ENCODE measurements around the gene IVL.

Gene IVL

DNA sequence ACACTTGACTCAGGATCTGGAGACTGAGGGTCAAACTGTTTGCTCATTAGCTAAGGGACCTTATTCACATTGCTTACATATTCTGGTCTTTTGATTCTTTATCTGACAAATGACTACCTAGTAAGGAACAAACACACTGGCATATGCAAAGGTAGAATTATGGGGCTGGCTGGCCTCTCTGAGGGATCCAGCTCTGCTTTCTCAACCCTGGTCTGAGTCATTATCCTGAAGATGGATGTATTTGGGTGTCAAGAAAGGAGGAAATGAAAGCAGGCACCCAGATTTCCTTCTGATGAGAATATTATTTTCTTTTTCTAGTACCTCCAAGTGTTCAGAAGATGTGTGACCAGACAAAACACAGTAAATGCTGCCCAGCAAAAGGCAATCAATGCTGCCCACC, 24.3 kb upstream of the IVL start:
- peaks cover 8% of the 10 kb centered on the region for H3K27me3 Mint-ChIP-seq
- no peak overlapping the region for H3K27ac Mint-ChIP-seq
- no peak for ATAC-seq
- no peaks in the 10 kb centered on the region for H3K9me3 Mint-ChIP-seq
- no peak for DNase-seq
- no peak overlapping the region for H3K4me3 Mint-ChIP-seq
- no peaks in the 10 kb centered on the region for H3K4me1 Mint-ChIP-seq

DNA sequence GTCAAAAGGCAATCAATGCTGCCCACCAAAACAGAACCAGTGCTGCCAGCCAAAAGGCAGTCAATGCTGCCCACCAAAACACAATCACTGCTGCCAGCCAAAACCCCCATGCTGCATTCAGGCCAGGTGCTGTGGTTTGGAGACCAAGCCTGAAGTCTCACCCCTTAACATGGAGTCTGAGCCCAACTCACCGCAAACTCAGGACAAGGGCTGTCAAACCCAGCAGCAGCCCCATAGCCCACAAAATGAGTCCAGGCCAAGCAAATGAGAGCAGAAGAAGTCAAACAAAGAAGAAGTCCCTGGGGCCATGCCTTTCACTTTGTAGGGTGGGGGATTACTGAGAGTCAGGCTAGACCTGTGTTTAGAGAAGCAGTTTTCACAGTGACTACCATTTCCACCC, 23.8 kb upstream of the IVL start:
- Mint-ChIP-seq H3K27me3 (peaks cover 9% of the 10 kb centered on the region), H3K9me3 (no peaks in the 10 kb centered on the region), H3K4me3 (no peak overlapping the region), H3K27ac (no peak overlapping the region), H3K4me1 (no peaks in the 10 kb centered on the region)
- DNase-seq (no peak), ATAC-seq (no peak)

DNA sequence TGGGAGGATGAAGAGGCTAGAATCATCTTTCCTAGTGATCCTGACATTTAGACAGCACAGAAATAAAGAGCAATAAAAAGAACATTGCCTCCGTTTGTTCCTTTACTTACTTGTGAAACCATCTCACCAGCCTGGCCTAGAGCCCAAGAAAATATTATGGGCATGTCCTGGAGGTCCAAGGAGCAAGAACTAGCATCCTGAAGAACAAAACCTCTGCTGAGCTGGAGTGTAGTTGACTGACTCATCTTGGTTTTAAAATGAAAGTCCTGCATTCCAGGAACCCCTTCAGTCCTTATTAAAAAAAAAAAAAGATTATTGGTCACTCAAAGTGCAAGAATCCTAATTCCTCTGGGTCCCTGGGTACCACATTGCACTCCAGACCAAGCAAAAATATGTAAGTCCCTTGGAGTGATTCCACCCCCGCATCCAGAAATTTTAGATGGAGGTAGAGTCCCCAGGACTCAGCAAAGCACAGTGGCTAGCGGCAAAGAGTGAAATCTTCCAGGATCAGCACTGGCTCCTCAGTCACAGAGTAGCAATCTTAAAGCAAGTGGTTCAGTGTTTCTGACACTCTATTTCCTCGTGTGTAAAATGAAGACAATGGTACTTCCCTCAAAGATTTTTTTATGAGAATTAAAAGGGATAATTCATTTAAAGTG, 23.3 kb upstream of the IVL start:
- H3K27me3 Mint-ChIP-seq: peaks cover 9% of the 10 kb centered on the region
- H3K9me3 Mint-ChIP-seq: no peaks in the 10 kb centered on the region

DNA sequence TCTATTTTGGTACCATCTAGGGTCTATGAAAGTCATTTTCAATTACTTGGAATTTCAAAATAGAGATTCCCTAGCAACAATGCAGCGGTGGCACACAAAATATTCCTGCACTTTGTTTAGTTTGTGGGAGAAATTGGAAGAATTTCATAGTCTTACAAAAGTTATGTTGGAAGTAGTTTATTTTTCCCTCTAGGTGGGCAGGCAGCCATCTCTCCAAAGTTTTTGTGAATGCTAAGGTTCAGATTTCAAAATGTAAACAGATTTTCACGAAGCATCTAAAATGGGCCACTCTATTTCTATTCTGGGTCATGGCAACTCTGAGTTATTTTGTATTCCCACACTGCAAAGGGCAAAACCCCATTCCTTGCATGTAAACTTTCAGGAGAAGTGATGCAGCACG, 22.3 kb upstream of the IVL start:
- Mint-ChIP-seq H3K4me3 (no peak overlapping the region), H3K27ac (no peak overlapping the region), H3K9me3 (no peaks in the 10 kb centered on the region), H3K27me3 (peaks cover 9% of the 10 kb centered on the region), H3K4me1 (no peaks in the 10 kb centered on the region)
- no peak for ATAC-seq
- DNase-seq: no peak

More for the DNA sequence above, 23.3 kb upstream of the IVL start:
- no peaks in the 10 kb centered on the region for H3K4me1 Mint-ChIP-seq
- ATAC-seq (no peak), DNase-seq (no peak)
- no peak overlapping the region for H3K27ac Mint-ChIP-seq
- H3K4me3 Mint-ChIP-seq: no peak overlapping the region

DNA sequence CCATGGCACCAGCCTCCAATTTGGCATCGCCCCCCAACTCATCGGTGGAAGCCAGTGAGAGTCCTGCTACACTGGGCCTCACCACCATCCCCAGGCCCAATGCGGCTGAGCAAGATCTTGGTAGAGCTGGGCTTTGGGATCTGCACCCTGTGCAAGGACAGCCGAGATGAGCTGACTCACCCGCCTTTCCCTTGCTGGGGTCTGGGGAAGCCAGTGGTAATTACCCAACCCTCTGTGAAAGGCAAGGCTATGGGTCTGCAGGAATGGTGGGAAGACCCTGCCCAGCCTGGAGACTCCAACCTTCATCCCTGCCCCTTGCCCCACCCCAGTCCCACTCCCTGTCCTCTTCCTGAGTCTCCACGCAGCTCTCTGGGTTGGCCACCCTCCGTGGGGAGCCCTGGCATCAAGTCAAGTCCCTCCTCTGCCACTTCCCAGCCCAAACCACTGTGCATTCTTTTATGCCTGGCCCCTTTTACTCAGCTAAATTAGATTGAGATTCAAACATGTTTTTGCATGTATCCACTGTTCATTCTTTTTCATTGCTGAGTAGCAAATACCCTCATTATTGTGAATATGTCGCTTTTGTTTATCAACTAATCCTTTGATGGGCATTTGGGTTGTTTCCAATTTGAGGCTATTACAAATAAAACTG, 21.5 kb upstream of the IVL start:
- Mint-ChIP-seq H3K27ac (no peak overlapping the region), H3K4me1 (no peaks in the 10 kb centered on the region), H3K27me3 (peaks cover 9% of the 10 kb centered on the region), H3K9me3 (no peaks in the 10 kb centered on the region), H3K4me3 (no peak overlapping the region)
- ATAC-seq (no peak), DNase-seq (no peak)

DNA sequence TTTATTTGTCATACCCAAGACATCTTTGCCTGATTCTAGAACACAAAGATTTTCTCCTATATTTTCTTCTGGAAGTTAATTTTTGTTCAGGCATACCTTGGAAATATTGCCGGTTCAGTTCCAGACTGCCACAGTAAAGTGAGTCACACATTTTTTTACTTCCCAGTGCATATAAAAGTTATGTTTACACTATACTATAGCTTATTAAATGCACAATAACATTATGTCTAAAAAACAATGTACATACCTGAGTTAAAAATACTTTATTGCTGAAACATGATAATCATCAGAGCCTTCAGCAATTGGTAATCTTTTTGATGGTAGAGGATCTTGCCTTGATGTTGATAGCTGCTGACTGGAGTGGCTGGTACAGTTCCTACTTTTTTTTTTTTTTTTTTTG, 20.2 kb upstream of the IVL start:
- ATAC-seq: no peak

DNA sequence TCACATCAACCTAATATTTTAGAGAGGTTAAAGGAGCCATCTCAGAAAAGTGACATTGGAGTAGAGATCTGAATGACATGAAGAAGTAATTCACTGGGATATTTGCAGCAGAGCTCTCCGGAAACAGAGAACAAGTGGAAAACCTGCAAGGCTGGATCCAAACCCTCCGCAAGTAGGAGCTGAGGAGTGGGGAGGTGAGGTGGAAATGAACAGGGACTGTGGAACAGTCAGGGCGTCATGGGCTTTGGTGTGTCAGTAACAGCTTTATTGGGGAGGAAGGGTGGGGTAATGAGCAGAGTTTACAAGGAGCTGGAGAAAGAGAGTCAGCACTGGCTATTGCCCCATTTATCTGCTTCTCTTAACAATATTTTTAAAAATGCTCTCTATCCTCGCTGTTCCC, 9.3 kb upstream of the IVL start:
- DNase-seq (no peak), ATAC-seq (no peak)
- no peaks in the 10 kb centered on the region for H3K4me1 Mint-ChIP-seq
- no peak overlapping the region for H3K27ac Mint-ChIP-seq
- H3K4me3 Mint-ChIP-seq: no peak overlapping the region
- no peaks in the 10 kb centered on the region for H3K9me3 Mint-ChIP-seq
- peaks cover 44% of the 10 kb centered on the region for H3K27me3 Mint-ChIP-seq

More for the DNA sequence above, 20.2 kb upstream of the IVL start:
- Mint-ChIP-seq H3K4me3 (no peak overlapping the region), H3K27ac (no peak overlapping the region), H3K27me3 (peaks cover 9% of the 10 kb centered on the region), H3K4me1 (no peaks in the 10 kb centered on the region), H3K9me3 (no peaks in the 10 kb centered on the region)
- no peak for DNase-seq

DNA sequence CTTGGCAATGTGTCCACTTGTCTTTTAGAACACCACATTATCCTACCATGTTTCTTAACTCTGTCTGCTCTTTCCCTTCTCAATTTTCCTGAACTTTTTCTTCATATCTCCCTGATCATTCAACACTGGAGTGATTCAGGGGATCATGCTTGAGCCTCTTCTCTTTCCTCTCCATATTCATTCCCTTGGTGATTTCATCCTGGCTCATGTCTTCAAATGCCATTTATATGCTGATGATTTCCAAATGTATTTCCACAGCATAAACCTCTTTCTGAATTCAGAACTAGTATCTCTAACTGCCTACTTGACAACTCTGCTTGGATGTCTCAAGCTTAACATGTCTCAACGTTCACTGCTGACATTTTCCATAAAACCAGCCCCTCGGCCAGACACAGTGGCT, 8.5 kb upstream of the IVL start:
- Mint-ChIP-seq H3K4me3 (no peak overlapping the region), H3K9me3 (no peaks in the 10 kb centered on the region), H3K27me3 (peaks cover 39% of the 10 kb centered on the region), H3K4me1 (no peaks in the 10 kb centered on the region), H3K27ac (no peak overlapping the region)
- ATAC-seq: no peak
- no peak for DNase-seq

DNA sequence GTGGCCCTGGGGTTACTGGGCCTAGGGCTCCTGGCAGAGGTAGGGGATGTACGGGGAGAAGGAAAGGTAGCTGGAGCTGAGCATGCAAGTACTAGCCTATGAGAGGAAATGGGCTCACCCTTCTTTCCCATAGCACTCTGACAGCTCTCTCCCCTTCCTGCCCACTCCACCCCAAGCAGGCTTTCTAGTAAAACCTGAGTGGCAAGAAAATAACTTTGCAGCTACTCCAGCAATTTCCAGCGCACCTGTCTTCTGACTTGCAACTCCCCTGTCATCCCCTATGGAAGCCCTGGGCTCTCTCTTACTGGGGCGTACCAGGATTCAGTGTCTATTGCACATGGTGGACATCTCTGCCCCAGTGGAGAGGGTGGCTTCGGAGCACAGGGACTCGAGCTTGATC, 6.7 kb upstream of the IVL start:
- H3K4me3 Mint-ChIP-seq: no peak overlapping the region
- H3K27me3 Mint-ChIP-seq: peaks cover 45% of the 10 kb centered on the region
- H3K9me3 Mint-ChIP-seq: no peaks in the 10 kb centered on the region
- H3K4me1 Mint-ChIP-seq: no peaks in the 10 kb centered on the region
- H3K27ac Mint-ChIP-seq: no peak overlapping the region
- ATAC-seq (no peak), DNase-seq (no peak)

DNA sequence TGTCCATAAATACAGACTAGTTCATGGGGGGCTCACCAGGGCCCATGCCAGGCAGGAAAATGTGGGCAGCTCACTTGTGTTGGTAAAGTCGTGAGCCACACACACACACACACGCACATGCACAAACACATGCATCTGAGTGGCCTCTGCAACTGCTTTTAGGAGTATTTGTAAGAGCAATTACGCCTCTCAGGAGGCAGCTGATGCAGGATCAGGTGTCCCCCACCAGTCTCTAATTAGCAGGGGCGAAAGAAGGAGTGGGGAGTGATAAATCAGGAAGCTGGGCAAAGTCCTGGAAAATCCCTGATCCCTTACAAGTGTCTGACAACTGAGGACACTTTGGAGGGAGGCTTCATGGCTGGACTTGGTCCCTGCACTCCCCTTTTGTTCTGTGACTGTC, 5.7 kb upstream of the IVL start:
- DNase-seq: no peak
- ATAC-seq: no peak
- Mint-ChIP-seq H3K4me1 (peaks cover under 1% of the 10 kb centered on the region), H3K9me3 (no peaks in the 10 kb centered on the region), H3K27me3 (peaks cover 55% of the 10 kb centered on the region), H3K27ac (no peak overlapping the region), H3K4me3 (no peak overlapping the region)

DNA sequence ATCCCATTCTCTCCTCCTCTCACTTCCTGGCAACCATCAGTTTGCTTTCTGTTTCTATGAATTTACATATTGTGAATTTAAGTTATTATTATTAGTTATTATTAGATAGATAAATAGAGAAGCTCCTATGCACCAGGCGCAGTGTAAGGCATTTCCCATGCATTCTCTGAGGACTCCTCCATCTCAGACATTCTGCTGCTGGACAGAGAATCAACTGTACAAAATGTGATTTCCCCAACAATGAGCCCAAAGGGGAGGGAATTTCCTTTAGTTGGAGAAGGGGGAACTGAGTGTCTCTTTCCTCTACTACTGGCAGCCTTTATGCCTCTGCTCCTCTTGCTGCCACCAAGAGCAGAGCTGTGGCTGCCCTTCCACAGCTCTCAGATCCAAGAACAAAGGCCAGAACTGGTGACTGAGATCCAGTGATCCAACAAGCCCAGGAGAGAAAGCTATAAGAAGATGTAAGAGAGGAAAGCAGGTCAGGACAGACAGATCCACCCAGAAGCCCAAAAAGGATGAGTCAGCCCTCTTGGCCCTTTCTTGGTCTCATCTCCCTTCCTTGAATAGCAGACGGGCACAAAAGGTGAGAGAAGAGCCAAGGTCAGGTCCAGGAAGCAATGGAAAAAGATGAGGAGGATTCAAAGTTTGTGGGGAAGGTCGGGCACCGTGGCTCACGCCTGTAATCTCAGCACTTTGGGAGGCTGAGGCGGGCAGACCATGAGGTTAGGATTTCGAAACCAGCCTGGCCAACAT, 3.5 kb upstream of the IVL start:
- Mint-ChIP-seq H3K9me3 (peaks cover 2 to 4% of the 10 kb centered on the region in 2 donors), H3K4me3 (no peak overlapping the region)
- DNase-seq: no peak

DNA sequence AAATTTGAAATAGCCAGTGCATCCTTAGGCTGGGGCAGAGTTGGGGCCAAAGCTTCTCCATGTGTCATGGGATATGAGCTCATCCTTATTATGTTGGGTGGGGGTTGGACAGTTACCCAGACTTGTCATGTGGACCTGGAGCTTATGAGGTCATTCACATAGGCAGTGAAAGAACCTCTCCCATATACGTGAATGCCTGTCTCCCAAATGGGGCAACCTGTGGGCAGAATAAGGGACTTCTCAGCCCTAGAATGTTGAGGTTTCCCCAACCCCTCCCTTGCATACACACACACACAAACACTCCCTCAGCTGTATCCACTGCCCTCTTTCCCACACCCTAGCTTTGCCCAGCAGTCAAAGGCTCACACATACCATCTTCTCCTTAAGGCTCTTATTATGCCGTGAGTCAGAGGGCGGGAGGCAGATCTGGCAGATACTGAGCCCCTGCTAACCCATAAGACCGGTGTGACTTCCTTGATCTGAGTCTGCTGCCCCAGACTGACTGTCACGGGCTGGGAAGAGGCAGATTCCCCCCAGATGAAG, 2.3 kb upstream of the IVL start:
- H3K9me3 Mint-ChIP-seq: peaks cover 4 to 13% of the 10 kb centered on the region in 2 donors
- no peak overlapping the region for H3K4me3 Mint-ChIP-seq
- no peak overlapping the region for H3K27ac Mint-ChIP-seq
- H3K4me1 Mint-ChIP-seq: peaks cover 8% of the 10 kb centered on the region
- DNase-seq (no peak), ATAC-seq (no peak)
- H3K27me3 Mint-ChIP-seq: peaks cover 77% of the 10 kb centered on the region

More for the DNA sequence above, 3.5 kb upstream of the IVL start:
- Mint-ChIP-seq H3K4me1 (peaks cover 8% of the 10 kb centered on the region), H3K27ac (peak overlapping the region in 1 of 2 donors; percentile 8), H3K27me3 (peaks cover 71% of the 10 kb centered on the region)
- no peak for ATAC-seq

DNA sequence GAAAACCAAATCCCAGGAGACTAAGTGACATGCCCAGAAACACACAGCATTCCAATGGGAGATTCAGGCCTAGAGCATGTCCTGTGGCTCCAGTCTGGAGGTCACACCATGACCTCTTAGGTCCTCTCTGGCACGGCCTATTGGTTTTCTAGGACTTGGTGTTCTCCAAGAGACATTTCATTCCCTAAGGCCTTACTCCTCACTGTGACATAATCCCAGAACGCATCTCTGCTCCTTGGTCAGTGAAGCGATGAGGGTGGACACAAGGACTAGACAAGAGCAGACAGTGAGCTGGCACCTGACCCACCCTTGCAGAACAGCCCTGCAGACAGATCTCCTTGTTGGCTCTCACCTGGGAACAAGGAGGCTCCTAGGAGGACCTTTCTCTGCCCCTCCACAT, 860 bp downstream of the IVL start:
- peaks cover 84% of the 10 kb centered on the region for H3K27me3 Mint-ChIP-seq
- ATAC-seq (no peak), DNase-seq (no peak)
- H3K4me1 Mint-ChIP-seq: peaks cover 8% of the 10 kb centered on the region
- H3K27ac Mint-ChIP-seq: no peak overlapping the region
- H3K4me3 Mint-ChIP-seq: no peak overlapping the region
- peaks cover 4 to 15% of the 10 kb centered on the region in 2 donors for H3K9me3 Mint-ChIP-seq

DNA sequence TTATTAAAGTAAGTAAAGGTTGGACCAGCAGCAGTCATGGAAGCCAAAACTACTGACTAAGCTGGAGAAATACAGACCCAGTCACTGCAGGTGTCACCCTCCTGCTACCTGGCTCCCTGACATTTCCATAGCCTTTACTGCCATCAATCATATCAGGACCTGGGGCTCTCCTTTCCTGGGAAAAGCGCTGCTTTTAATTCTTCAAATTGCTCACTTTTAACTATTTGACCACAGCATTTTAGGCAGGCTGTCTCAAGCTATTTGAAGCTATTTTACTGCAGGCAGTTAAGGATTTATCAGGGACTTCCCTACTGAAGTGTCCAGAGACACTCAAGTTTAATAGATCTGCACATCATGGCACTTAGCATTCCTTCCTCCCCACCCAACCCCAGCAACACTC, 4.1 kb downstream of the IVL start:
- ATAC-seq: no peak
- peaks cover 8% of the 10 kb centered on the region for H3K4me1 Mint-ChIP-seq
- no peak overlapping the region for H3K27ac Mint-ChIP-seq
- peaks cover 4 to 15% of the 10 kb centered on the region in 2 donors for H3K9me3 Mint-ChIP-seq
- no peak for DNase-seq
- no peak overlapping the region for H3K4me3 Mint-ChIP-seq
- H3K27me3 Mint-ChIP-seq: peaks cover 75% of the 10 kb centered on the region

DNA sequence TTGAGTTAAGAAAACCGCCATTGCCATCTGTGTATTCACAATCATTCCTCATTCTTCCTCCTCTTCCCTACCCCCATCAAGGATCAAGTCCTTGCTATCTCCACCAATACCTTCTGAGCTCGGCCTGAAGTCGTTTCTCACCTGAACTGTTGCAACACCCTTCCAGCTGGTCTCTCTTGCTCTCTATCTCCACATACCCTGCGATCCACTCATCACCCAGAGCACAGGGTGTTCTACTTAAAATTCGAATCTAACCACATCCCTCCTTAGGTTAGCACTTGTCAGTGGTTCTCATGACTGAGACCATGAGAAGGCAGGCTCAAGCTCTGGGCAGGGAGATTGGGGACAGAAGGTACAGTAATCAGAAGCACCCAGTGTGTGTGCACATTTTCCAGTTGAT, 4.6 kb downstream of the IVL start:
- Mint-ChIP-seq H3K27me3 (peaks cover 72% of the 10 kb centered on the region), H3K9me3 (peaks cover 4 to 15% of the 10 kb centered on the region in 2 donors), H3K4me1 (peaks cover 5% of the 10 kb centered on the region), H3K4me3 (no peak overlapping the region), H3K27ac (no peak overlapping the region)
- DNase-seq: no peak
- no peak for ATAC-seq

DNA sequence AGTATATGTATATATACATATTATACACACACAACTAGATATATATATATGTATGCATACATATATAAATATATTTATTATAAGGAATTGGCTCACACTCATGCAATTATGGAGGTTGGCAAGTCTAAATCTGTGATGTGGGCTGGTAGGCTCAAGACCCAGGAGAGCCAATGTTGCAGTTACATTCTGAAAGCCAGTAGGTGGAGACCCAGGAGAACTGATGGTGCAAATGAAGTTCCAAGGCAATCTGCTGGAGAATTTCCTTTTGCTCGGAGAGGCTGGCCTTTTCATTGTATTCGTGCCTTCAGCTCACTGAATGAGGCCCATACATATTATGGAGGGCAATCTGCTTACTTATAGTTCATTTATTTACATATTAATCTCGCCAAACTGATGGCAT, 9.4 kb downstream of the IVL start:
- Mint-ChIP-seq H3K27me3 (peaks cover 52% of the 10 kb centered on the region), H3K9me3 (no peaks in the 10 kb centered on the region), H3K27ac (no peak overlapping the region), H3K4me1 (no peaks in the 10 kb centered on the region), H3K4me3 (no peak overlapping the region)
- DNase-seq: no peak
- ATAC-seq: no peak

Measured in stimulated activated naive CD8-positive, alpha-beta T cell treated with anti-CD3 and anti-CD28 coated beads, Interleukin-15, amount 100 ng/mL, for 72 hours (primary cell).